ENCODE measurements around the gene SOX10. TPM values are rescaled to one million over a fixed set of nuclear protein-coding genes. Genes with fewer than 3 reads are reported as not detected.

The SOX10 gene
- total RNA-seq, 1 donor from 2014 or later, result 4.3 TPM

GRCh38 chr22:38016182-38017151 is 32.1 kb upstream of the SOX10 start:
- DNase-seq, result peak; percentile 38

DNA sequence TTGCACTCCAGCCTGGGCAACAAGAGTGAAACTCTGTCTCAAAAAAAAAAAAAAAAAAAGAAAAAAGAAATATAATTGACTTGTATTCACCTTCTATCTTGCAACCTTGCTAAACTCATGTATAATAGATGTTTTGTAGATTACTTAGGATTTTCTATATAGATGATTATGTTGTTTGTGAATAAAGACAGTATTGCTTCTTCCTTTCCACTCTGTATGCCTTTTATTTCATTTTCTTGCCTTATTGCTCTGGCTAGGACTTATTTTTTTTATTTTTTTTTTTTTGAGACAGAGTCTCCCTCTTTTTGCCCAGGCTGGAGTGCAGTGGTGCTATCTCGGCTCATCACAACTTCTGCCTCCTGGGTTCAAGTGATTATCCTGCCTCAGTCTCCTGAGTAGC is 29.7 kb upstream of the SOX10 start:
- DNase-seq, result no peak

DNA sequence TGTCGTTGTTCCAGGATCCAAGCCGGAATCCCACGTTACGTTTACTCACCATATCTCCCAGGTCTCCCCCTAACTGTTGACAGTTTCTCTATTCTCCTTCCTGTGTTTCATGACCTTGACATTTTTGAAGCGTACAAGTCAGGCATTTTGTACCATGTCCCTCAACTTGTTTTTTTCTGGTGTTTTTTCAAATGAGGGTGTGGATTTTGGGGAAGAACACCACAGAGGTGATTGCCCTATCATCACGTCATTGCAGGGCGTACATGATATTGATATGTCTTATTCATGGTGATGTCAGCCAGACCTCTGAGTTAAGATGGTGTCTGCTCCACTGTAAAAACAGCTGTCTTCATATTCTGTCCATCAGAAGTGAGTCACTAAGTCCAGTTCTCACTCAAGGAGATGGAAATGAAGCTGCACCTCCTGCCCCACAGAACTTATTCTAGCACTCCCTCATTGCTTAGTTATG is 28.3 kb upstream of the SOX10 start:
- no peak for DNase-seq

DNA sequence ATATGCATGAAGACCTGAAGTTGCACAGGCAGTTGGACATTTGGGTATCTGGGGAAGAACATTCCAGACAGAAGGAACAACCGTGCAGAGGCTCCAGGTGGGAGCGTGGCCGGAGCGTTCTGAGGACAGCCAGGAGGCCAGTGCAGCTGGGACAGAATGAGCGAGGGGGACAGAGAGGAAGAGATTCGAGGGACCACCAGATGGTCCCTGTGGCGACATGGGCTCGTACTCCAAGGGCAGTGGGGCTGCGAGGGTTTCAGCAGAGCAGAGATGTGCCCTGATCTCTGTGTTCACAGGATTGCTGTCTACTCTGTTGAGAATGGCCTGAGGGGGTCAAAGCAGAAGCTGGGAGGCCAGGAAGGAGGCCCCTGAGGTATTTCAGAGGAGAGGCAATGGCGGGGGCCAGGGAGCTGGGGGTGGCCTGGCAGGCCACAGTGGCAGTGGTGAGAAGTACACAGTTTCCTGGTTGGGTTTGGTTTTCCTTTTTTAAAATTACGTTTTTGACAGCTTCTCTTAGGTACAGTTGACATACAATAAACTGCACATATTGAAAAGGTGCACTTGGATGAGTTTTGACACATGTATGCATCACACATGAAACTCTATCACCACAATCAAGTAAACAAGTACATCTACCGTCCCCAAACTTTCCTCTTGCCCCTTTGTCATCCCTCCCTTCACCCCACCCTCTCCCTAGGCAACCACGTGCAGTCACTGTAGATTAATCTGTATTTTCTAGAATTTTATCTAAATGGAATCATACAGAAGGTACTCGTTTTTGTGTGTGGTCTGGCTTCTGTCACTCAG is 24.8 kb upstream of the SOX10 start:
- DNase-seq, result no peak

- no peak for DNase-seq
These were observed 23.1 kb upstream of the SOX10 start for GRCh38 chr22:38007330-38007902.

GRCh38 chr22:38006906-38007305 is 22.6 kb upstream of the SOX10 start:
- no peak for DNase-seq

- DNase-seq, result no peak
These were observed 21.6 kb upstream of the SOX10 start for GRCh38 chr22:38005943-38006342.

GRCh38 chr22:37999640-38000272 is 15.4 kb upstream of the SOX10 start:
- DNase-seq, result no peak

GRCh38 chr22:37999236-37999635 is 14.9 kb upstream of the SOX10 start:
- no peak for DNase-seq

DNA sequence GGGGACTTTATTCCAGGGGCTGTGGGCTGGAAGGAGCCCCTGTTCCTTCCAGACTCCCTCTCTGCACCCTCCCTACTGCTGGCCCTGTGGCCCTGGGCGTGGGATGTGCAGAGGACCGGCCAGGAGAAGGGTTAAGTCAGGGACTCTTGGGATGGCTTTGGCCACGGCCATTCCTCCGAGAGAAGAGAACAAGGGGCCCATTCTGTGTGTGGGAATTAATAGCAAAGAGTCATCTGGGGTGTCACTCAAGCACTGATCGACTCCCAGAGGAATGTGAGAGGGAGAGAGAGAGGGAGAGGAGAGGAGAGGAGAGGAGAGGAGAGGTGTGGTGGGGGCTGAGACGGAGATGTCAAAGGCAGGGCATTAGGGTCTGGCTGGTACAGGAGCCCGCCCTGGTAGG is 14.2 kb upstream of the SOX10 start:
- no peak for DNase-seq

- no peak for DNase-seq
These were observed 12.3 kb upstream of the SOX10 start for GRCh38 chr22:37996515-37997246.

- DNase-seq, result peak; percentile 17
These were observed 11.7 kb upstream of the SOX10 start for GRCh38 chr22:37996079-37996478.

DNA sequence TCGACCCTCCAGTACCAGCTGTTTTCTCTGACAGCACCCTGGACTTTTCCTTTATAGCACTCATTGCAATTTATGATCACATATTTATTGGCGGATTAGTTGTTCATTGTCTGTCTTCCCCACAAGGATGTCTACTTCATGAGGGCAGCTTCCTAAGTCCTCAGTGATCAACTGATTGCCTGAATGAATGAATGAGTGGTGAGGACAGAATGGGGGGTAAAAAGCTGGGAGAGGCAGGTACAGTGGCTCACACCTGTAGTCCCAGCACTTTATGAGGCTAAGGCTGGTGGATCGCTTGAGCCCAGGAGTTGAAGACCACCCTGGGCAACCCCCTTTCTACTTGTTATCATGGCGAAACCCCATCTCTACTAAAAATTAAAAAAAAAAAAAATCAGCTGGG is 11.1 kb upstream of the SOX10 start:
- no peak for DNase-seq

DNA sequence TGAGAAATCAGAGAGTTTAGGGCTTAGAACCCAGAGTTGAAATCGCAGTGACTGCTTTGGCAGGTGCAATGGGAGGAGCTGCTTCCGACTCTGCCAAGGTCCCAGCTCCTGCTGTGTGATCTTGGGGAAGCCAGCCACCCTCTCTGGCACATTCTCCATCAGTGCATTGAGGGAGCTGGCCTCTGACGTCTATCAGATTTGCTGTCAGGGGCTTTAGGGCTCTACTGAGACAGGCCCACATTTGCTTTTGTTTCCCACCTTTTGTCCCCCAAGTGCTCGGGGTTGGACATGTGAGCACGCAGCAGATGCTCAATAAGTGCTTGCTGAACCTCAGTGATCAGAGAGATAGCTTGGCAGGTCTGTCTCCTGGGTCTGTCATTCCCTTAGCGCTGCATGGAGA is 10.6 kb upstream of the SOX10 start:
- no peak for DNase-seq

DNA sequence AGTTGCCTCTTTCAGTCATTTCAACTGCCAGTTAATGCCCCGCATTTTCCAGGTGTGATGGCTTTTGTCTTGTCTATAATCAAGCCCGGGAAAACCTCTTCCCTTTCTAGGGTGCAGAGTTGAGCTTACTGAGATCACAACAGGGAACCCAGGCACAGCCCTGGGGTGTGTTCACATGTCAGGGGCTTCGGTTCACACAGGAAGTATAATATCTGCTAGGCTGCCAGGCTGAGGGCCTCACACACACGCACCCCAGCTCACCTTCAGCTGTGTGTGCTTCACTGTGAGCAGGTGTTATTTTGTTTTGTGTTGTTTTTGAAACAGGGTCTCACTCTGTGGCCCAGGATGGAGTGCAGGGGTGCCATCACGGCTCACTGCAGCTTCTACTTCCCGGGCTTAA is 9.7 kb upstream of the SOX10 start:
- no peak for DNase-seq

DNA sequence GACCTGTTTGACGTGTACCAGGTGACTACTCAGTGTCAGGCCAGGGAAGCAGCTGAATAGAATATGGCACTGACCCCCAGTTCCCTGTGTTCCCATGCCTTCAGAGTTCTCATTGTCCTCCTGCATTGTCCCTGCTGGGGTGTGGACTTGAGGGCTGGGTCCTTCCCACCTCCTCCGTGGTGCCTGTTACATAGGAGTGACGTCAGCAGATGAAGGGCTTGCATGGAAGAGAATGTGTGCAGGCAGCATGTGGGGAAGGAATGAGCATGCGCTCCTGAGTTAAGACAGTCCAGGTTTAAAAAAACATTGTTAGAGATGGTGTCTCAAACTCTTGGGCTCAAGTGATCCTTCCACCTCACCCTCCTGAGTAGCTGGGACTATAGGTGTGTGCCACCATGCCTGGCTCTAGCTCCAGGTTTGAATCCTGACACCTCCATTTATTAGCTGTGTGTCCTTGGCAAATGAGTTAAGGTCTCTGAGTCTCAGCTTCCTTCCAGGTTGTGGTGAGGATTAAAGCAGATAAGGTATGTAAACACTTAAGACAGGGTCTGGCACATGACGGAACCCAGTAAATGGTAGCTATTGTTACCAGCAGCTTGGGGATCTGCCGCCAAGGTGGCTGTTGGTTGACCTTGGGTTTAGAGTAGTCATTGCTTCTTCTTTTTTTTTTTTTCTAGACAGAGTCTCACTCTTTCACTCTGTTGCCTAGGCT is 7.5 kb upstream of the SOX10 start:
- DNase-seq, result no peak

DNA sequence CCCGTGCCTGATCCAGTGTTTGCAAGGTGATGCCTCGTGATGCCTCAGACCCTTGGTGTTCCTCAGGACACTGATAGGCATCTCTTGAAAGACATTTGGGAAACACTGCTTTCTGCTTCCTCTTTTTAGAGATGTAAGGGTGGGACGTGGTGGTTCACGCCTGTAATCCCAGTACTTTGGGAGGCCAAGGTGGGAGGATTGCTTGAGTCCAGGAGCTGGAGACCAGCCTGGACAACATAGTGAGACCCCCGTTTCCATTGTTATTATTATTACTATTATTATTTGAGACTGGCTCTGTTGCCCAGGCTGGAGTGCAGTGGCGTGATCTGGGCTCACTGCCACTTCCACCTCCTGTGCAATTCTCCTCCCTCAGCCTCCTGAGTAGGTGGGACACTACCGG is 6.5 kb upstream of the SOX10 start:
- DNase-seq, result no peak

GRCh38 chr22:37990301-37990700 is 5.9 kb upstream of the SOX10 start:
- no peak for DNase-seq

DNA sequence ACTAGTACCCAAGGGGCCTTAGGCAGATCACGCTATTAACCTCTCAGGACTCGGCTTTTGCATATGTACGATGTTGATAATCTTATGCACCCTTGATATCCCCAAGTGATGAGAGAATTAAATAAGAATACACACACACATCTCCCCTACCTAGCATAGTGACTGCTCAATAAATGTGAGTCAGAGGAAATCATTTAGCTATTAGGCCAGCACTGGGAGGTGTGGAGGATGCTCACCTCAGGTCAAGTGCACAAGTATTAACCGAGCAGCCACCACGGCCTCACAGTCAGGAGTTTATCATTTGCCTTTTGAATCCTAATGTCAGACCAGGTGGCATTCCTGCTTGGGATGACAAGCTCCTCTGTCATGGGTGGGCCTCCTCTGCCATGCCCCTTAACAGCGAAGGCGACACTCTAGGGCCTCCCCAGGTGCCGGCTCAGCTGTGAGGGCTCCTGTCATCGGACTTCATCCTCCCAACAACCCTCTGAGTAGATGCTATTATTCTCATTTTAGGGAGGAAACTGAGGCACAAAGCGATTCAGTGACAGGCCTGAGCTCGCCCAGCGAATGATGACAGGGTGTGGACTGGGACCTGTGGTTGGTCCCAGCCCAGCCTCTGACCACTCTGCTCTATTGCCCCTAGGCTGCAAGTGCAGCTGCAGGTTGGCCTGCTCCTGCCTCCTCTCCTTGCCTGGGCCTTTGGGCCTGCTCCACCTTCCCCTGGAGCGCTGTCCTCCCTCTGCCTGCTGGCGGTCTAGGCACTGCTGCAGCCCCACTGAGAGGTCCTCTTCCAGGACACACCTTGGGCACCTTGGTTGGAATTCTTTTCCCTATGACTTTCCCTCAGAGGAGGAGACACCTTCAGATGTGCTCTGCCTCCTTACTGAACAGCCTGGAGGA is 5.0 kb upstream of the SOX10 start:
- no peak for DNase-seq

DNA sequence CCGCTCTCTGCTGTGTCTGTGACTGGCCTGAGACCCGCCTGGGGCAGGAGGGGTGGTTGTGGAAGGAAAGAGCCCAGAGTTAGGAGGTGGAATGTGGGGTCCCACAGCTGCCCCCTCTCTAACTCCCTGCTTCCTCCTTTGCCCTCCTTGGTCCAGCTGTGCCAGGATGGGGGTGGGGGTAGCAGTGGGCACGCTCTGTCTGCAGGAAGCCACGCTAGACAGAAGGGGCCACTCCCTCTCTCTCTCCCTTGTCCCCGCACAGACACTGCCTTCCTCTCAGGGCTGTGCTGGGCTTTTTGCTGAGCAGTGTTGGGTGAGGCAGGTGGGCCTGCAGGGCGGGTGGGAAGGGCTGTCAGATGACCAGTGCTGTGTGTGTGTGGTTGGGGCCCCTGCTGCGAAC is 2.0 kb upstream of the SOX10 start:
- no peak for DNase-seq
